Natural killer cell treated with Interleukin-12 subunit alpha and Interleukin-12 subunit beta and Interleukin-15 and Interleukin-18, amount 100 ng/mL, for 72 hours (primary cell): ENCODE measurements around the gene WNT4. TPM values are rescaled to one million over a fixed set of nuclear protein-coding genes. Genes with fewer than 3 reads are reported as not detected.

ENCODE experiments used
- ATAC-seq, 2 donors: fragments of 150-1000 bp; cut with Tn5 transposase in 1 of 2; sonication (Bioruptor Pico), chemical (Tn5 transposase) in 1 of 2; 2 replicates each; pipeline ENCODE4 v1.10.0; 2021
- DNase-seq: peaks from one replicate; pipeline ENCODE4 v3.0.0; 2022; ENCODE audit warnings: low spot score
- H3K27ac Mint-ChIP-seq, 2 donors: 1 replicate in 1 of 2; 2 replicates in 1 of 2; pipeline ENCODE4 v1.8.0; 2022; ENCODE audit warnings: mixed read lengths in 2 of 2, mild to moderate bottlenecking in 1 of 2, moderate library complexity in 1 of 2
- H3K27me3 Mint-ChIP-seq, 2 donors: 1 replicate in 1 of 2; 2 replicates in 1 of 2; pipeline ENCODE4 v1.8.0; 2022; ENCODE audit warnings: mixed read lengths in 2 of 2
- H3K36me3 Mint-ChIP-seq: one replicate; pipeline ENCODE4 v1.8.0; 2022; ENCODE audit warnings: mixed read lengths
- H3K4me1 Mint-ChIP-seq, 2 donors: 1 replicate in 1 of 2; 2 replicates in 1 of 2; pipeline ENCODE4 v1.8.0; 2022; ENCODE audit warnings: low read depth in 2 of 2, mixed read lengths in 2 of 2, mild to moderate bottlenecking in 1 of 2
- H3K4me3 Mint-ChIP-seq: one replicate; pipeline ENCODE4 v1.8.0; 2022; ENCODE audit warnings: mixed read lengths
- H3K9me3 Mint-ChIP-seq: 2 replicates; pipeline ENCODE4 v1.8.0; 2022; ENCODE audit warnings: mixed read lengths
- total RNA-seq, 2 donors: library from RNA; stranded (reverse); gene quantifications; one replicate each; pipeline ENCODE4 v1.2.3, GENCODE V29; 2022

The WNT4 gene
- total RNA-seq, 2 donors from 2014 or later = not detected

GRCh38 chr1:22118291-22118992 is 24.5 kb downstream of the WNT4 start:
- no peak overlapping the region for H3K4me3 Mint-ChIP-seq
- H3K36me3 Mint-ChIP-seq = peaks cover 5% of the 10 kb centered on the region
- ATAC-seq = no peak
- DNase-seq = no peak
- H3K9me3 Mint-ChIP-seq = no peaks in the 10 kb centered on the region
- H3K4me1 Mint-ChIP-seq = peaks cover 25 to 29% of the 10 kb centered on the region in 2 donors
- H3K27me3 Mint-ChIP-seq = no peaks in the 10 kb centered on the region
- H3K27ac Mint-ChIP-seq = no peak overlapping the region

GRCh38 chr1:22117851-22118250 is 25.0 kb downstream of the WNT4 start:
- DNase-seq (no peak), ATAC-seq (no peak)
- no peaks in the 10 kb centered on the region for H3K9me3 Mint-ChIP-seq
- peaks cover 25 to 35% of the 10 kb centered on the region in 2 donors for H3K4me1 Mint-ChIP-seq
- H3K27ac Mint-ChIP-seq = no peak overlapping the region
- peaks cover 9% of the 10 kb centered on the region for H3K36me3 Mint-ChIP-seq
- no peak overlapping the region for H3K4me3 Mint-ChIP-seq
- no peaks in the 10 kb centered on the region for H3K27me3 Mint-ChIP-seq

- peak overlapping the region; percentile 23 to 79 for H3K27ac Mint-ChIP-seq
- no peaks in the 10 kb centered on the region for H3K27me3 Mint-ChIP-seq
- DNase-seq = no peak
- no peak overlapping the region for H3K4me3 Mint-ChIP-seq
- H3K36me3 Mint-ChIP-seq = peaks cover 9% of the 10 kb centered on the region
- ATAC-seq = no peak
- no peaks in the 10 kb centered on the region for H3K9me3 Mint-ChIP-seq
- H3K4me1 Mint-ChIP-seq = peaks cover 30 to 39% of the 10 kb centered on the region in 2 donors
These were observed 25.7 kb downstream of the WNT4 start for GRCh38 chr1:22117238-22117637.

- no peak overlapping the region for H3K4me3 Mint-ChIP-seq
- no peaks in the 10 kb centered on the region for H3K9me3 Mint-ChIP-seq
- DNase-seq (no peak), ATAC-seq (no peak)
- H3K27me3 Mint-ChIP-seq = no peaks in the 10 kb centered on the region
- peaks cover 9% of the 10 kb centered on the region for H3K36me3 Mint-ChIP-seq
- H3K27ac Mint-ChIP-seq = peak overlapping the region; percentile 66 to 79
- H3K4me1 Mint-ChIP-seq = peaks cover 30 to 46% of the 10 kb centered on the region in 2 donors
These were observed 27.6 kb downstream of the WNT4 start for GRCh38 chr1:22115286-22115685.

GRCh38 chr1:22114083-22115012 is 28.5 kb downstream of the WNT4 start:
- ATAC-seq = no peak
- Mint-ChIP-seq H3K27ac (peak overlapping the region; percentile 66 to 79), H3K4me3 (no peak overlapping the region), H3K36me3 (peaks cover 9% of the 10 kb centered on the region), H3K27me3 (no peaks in the 10 kb centered on the region), H3K4me1 (peaks cover 30 to 44% of the 10 kb centered on the region in 2 donors), H3K9me3 (no peaks in the 10 kb centered on the region)
- no peak for DNase-seq

GRCh38 chr1:22112554-22112953 is 30.3 kb downstream of the WNT4 start:
- DNase-seq (no peak), ATAC-seq (no peak)
- H3K4me3 Mint-ChIP-seq = no peak overlapping the region
- H3K27ac Mint-ChIP-seq = peak overlapping the region; percentile 20 to 44
- H3K4me1 Mint-ChIP-seq = peaks cover 44 to 54% of the 10 kb centered on the region in 2 donors
- H3K36me3 Mint-ChIP-seq = peaks cover 9% of the 10 kb centered on the region
- H3K27me3 Mint-ChIP-seq = no peaks in the 10 kb centered on the region
- H3K9me3 Mint-ChIP-seq = no peaks in the 10 kb centered on the region

GRCh38 chr1:22111620-22112019 is 31.3 kb downstream of the WNT4 start:
- Mint-ChIP-seq H3K27me3 (no peaks in the 10 kb centered on the region), H3K9me3 (no peaks in the 10 kb centered on the region), H3K36me3 (peaks cover 9% of the 10 kb centered on the region), H3K27ac (peak overlapping the region in 1 of 2 donors; percentile 57), H3K4me1 (peaks cover 42 to 50% of the 10 kb centered on the region in 2 donors), H3K4me3 (no peak overlapping the region)
- DNase-seq (no peak), ATAC-seq (no peak)

- peaks cover 9% of the 10 kb centered on the region for H3K36me3 Mint-ChIP-seq
- DNase-seq (no peak), ATAC-seq (no peak)
- H3K27ac Mint-ChIP-seq = peak overlapping the region; percentile 35 to 57
- no peak overlapping the region for H3K4me3 Mint-ChIP-seq
- no peaks in the 10 kb centered on the region for H3K9me3 Mint-ChIP-seq
- H3K27me3 Mint-ChIP-seq = no peaks in the 10 kb centered on the region
- peaks cover 41 to 50% of the 10 kb centered on the region in 2 donors for H3K4me1 Mint-ChIP-seq
These were observed 31.8 kb downstream of the WNT4 start for GRCh38 chr1:22111115-22111514.

GRCh38 chr1:22110016-22110415 is 32.9 kb downstream of the WNT4 start:
- DNase-seq (no peak), ATAC-seq (no peak)
- Mint-ChIP-seq H3K27ac (peak overlapping the region in 1 of 2 donors; percentile 58), H3K9me3 (no peaks in the 10 kb centered on the region), H3K36me3 (peaks cover 6% of the 10 kb centered on the region), H3K4me1 (peaks cover 40 to 53% of the 10 kb centered on the region in 2 donors), H3K4me3 (no peak overlapping the region), H3K27me3 (no peaks in the 10 kb centered on the region)

- Mint-ChIP-seq H3K4me1 (peaks cover 51 to 65% of the 10 kb centered on the region in 2 donors), H3K36me3 (peaks cover 12% of the 10 kb centered on the region)
- no peak for DNase-seq
These were observed 34.4 kb downstream of the WNT4 start for GRCh38 chr1:22108339-22109105.

GRCh38 chr1:22107126-22107525 is 35.8 kb downstream of the WNT4 start:
- Mint-ChIP-seq H3K36me3 (peaks cover 12% of the 10 kb centered on the region), H3K27ac (peak overlapping the region; percentile 40 to 90)

More at GRCh38 chr1:22108339-22109105, 34.4 kb downstream of the WNT4 start:
- H3K9me3 Mint-ChIP-seq = no peaks in the 10 kb centered on the region
- no peak overlapping the region for H3K4me3 Mint-ChIP-seq
- no peak for ATAC-seq
- H3K27me3 Mint-ChIP-seq = no peaks in the 10 kb centered on the region
- peak overlapping the region in 1 of 2 donors; percentile 58 for H3K27ac Mint-ChIP-seq

GRCh38 chr1:22105611-22106207 is 37.2 kb downstream of the WNT4 start:
- H3K4me1 Mint-ChIP-seq = peaks cover 65 to 67% of the 10 kb centered on the region in 2 donors
- no peak for DNase-seq
- H3K27me3 Mint-ChIP-seq = no peaks in the 10 kb centered on the region
- ATAC-seq = peak in 1 of 2 donors; percentile 52
- H3K9me3 Mint-ChIP-seq = no peaks in the 10 kb centered on the region
- H3K4me3 Mint-ChIP-seq = peak overlapping the region; percentile 57
- H3K27ac Mint-ChIP-seq = peak overlapping the region; percentile 84 to 90
- peaks cover 16% of the 10 kb centered on the region for H3K36me3 Mint-ChIP-seq

More at GRCh38 chr1:22107126-22107525, 35.8 kb downstream of the WNT4 start:
- peaks cover 59 to 65% of the 10 kb centered on the region in 2 donors for H3K4me1 Mint-ChIP-seq
- ATAC-seq (no peak), DNase-seq (no peak)
- no peak overlapping the region for H3K4me3 Mint-ChIP-seq
- H3K9me3 Mint-ChIP-seq = no peaks in the 10 kb centered on the region
- no peaks in the 10 kb centered on the region for H3K27me3 Mint-ChIP-seq

GRCh38 chr1:22104865-22105437 is 37.9 kb downstream of the WNT4 start:
- DNase-seq = no peak
- H3K9me3 Mint-ChIP-seq = no peaks in the 10 kb centered on the region
- peak; percentile 86 to 91 for ATAC-seq
- H3K27me3 Mint-ChIP-seq = no peaks in the 10 kb centered on the region
- peak overlapping the region; percentile 57 for H3K4me3 Mint-ChIP-seq
- peaks cover 71 to 75% of the 10 kb centered on the region in 2 donors for H3K4me1 Mint-ChIP-seq
- peaks cover 20% of the 10 kb centered on the region for H3K36me3 Mint-ChIP-seq
- H3K27ac Mint-ChIP-seq = peak overlapping the region; percentile 84 to 90
